Fibroblast of skin of abdomen (primary cell): ENCODE results near the gene FKBP1A.
"Not testable (repeated sequence)": the region's sequence is repeated elsewhere in the genome, so short reads cannot be mapped to it uniquely, and the experiment has no call there.

ENCODE experiments used
- DNase-seq: peaks from one replicate; pipeline ENCODE4 v3.0.0-alpha.2; 2013

Gene FKBP1A

DNA sequence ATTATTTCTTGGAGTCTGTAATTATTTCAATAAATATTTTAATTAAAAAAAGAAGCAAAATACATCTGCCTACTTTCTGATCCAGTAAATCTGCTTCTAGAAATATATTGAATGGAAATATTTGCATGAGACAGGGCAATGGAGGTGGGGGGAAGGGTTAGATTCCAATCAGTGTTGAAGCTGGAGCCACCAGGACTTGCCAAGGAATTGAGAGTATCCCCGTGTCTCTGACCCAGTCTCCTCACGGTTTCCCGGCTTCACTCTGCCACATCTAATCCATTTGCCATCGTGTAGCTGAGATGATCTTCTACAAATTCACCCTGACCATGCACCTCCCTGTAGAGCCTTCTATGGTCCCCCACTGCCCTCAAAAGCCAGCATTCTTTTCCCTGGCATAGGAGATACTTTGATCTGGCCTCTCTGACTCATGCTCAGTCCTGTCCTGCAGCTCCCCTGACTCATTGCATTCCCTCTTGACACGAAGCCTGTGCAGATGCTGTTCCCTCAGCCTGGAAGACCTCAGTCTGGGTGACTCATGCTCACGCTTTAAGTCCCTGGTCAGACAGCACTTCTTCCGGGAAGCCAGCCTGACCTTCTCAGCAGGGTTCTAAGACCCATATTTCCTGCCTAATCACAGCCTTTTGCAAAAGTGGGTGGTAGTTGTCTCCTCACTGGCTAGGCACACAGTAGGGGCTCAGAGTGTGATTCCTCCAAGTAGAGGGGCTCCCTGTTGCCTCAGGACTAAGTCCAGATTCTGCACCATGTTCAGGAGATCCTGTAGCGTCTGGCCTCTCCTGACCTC lies 23.0 kb upstream of the FKBP1A start:
- DNase-seq, result peak; percentile 86

DNA sequence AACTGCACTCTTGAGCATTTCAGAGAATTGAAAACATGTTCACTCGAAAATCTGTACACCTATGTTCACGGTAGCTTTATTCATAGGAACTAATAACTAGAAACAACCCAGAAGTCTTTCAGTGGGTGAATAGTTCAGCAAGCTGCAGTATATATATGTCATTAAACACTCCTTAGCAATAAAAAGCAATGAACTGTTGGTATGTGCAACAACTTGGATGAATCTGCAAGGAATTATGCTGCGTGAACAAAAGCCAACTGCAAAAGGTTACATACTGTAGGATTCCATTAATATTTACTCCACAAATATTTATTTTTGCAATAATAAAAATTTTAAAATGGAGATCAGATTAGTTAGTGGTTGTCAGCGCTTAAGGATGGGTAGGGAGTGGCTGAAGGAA lies 22.1 kb upstream of the FKBP1A start:
- no peak for DNase-seq

GRCh38 chr20:1405801-1406200 lies 12.9 kb upstream of the FKBP1A start:
- no peak for DNase-seq

- no peak for DNase-seq
Measured at GRCh38 chr20:1403624-1404023, 10.8 kb upstream of the FKBP1A start.

DNA sequence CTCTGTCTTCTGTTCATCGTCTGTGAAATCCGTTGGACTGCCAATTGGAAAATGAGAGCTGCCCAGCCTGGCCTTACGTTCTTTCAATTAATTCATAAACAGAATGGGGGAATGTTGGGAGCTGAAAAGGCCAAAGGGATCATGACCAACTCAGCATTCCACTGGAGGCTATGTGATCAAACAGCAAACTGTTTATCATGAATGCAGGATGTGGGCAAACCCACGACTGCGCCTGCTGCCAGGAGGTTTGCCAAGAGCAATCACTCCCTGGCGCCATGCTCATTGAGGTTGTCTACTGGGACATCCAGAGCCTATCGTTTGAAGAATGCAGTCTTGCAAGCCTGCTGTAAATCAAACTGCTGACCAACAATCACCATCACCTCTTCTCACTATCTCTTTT lies 9.3 kb upstream of the FKBP1A start:
- DNase-seq, result peak; percentile 38

GRCh38 chr20:1401451-1401907 lies 8.6 kb upstream of the FKBP1A start:
- no peak for DNase-seq

DNA sequence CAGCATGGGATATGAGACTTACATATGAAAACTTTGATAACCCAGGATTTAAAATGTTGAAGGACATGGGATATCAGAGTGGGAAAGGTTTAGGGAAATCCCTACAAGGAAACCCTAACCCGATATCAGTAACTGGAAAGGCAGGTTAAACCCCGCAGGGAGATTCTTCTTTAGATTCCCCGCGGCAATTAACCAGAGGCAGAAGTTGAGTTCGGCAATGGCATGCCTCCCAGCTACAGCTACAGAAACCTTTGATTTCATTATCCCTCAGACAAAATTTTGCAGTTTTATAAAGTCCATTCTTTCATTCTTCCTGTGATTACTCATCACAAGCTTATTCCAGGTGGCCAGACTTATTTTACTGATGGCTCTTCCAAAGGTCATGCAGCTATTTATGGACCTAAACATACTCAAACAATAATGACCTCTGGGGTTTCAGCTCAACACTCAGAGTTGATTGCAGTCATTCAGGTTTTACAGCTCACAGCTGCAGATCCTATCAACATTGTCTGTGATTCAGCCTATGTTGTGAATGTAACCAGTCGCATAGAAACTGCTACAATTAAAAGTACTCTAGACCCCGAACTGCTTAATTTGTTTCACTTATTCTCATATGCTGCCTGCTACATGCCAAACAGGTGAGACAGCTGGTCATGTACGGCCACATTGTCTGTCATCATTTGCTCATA lies 7.0 kb upstream of the FKBP1A start:
- not testable (repeated sequence) for DNase-seq

DNA sequence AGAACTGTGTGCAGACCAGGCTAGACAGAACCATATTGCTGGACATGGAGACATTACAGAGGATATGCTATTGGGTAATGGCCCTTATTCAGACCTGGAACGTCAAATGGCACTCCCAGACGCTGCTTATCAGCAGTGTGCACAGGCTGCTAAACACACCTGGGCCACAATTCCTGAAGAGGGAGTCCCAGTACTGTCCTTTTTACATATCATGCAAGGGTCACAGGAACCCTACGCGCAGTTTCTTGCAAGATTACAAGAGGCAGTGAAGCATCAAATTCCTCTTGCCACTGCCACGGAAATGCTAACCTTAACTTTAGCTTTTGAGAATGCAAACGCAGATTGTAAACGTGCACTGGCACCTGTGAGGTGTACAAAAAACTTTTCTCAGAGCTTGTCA lies 5.3 kb upstream of the FKBP1A start:
- not testable (repeated sequence) for DNase-seq

DNA sequence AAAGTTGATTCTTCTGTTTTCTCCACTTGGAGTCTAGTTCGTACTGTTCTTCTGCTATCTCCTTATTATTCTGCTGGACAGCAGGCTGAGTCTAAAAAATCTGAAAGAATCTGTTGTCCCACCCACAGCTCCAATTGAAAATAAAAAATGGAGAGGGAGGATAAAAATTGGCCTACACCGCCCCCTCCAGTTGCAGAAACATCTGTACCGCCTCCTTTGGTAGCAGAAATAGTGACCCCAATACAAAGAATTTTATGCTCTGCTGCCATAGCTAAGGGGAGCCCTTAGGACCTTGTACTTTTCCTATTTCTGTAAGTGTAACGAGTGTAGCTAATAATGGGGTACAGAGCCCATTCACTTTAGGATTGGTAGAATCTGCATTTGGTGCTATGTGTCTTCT lies 4.9 kb upstream of the FKBP1A start:
- DNase-seq, result no peak

DNA sequence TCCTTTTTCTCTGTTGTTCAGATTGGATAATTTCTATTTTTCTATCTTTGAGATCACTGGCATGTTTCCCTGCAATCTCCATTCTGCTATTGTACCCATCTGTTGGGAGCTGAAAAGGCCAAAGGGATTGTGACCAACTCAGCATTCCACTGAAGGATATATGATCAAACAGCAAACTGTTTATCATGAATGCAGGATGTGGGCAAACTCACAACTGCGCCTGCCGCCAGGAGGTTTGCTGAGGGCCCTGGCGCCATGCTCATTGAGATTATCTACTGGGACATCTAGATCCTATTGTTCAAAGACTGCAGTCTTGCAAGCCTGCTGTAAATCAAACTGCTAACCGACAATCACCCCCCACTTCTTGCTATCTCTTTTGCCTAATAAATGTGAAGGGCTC lies 3.8 kb upstream of the FKBP1A start:
- DNase-seq, result no peak

DNA sequence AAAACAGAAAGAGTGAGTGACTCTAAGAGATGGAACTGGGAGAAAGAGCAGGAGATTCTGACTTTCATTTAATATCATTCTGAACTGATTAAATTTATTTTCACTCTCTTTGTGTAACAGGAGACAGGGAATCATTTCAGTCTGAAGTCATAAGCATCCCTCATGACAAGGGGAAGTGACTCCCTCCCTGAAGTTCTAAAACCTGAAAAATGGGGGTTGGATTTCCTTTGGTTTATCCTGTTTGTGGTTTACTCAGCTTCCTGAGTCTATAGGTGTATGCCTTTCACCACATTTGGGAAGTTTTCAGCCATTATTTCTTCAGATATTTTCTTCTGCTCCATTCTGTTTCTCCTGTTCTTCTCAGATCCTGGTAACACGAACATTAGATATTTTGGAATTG lies 3.4 kb upstream of the FKBP1A start:
- no peak for DNase-seq

DNA sequence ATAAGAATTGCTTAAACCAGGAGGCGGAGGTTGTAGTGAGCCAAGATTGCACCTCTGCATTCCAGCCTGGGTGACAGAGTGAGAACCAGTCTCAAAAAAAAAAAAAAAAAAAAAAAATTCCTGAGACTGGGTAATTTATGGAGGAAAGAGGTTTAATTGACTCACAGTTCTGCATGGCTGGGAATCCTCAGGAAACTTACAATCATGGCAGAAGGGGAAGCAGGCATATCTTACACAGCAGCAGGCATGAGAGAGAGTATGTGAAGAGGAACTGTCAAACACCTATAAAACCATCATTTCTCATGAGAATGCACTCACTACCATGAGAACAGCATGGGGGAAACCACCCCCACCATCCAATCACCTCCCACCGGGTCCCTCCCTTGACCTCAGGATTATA lies 1.8 kb upstream of the FKBP1A start:
- no peak for DNase-seq

- DNase-seq, result no peak
Measured at GRCh38 chr20:1393507-1393882, 641 bp upstream of the FKBP1A start.

- no peak for DNase-seq
Measured at GRCh38 chr20:1392443-1392692, 486 bp downstream of the FKBP1A start.

GRCh38 chr20:1391640-1392442 lies 1.0 kb downstream of the FKBP1A start:
- peak; percentile 38 for DNase-seq

- DNase-seq, result no peak
Measured at GRCh38 chr20:1390581-1391403, 2.1 kb downstream of the FKBP1A start.

GRCh38 chr20:1389703-1390580 lies 2.9 kb downstream of the FKBP1A start:
- no peak for DNase-seq

- no peak for DNase-seq
Measured at GRCh38 chr20:1388741-1389483, 3.9 kb downstream of the FKBP1A start.

DNA sequence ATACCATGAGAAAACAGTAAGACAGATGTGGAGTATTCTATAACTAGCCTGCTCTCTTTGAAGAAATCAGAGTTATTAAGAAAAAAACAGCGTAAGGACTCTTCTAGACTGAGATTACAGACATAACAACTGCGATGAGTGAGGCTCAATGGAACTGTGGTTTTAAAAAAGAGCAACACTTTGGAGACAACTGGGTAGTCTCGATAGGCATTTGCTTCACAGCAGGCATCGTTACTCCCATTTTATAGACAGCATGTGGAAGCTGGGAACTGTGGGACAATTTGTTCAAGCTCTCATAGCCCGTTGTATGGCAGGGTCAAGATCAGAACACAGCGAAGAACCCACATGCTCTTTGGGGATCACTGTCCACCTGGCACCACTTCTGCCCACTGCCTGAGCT lies 4.6 kb downstream of the FKBP1A start:
- DNase-seq, result no peak

DNA sequence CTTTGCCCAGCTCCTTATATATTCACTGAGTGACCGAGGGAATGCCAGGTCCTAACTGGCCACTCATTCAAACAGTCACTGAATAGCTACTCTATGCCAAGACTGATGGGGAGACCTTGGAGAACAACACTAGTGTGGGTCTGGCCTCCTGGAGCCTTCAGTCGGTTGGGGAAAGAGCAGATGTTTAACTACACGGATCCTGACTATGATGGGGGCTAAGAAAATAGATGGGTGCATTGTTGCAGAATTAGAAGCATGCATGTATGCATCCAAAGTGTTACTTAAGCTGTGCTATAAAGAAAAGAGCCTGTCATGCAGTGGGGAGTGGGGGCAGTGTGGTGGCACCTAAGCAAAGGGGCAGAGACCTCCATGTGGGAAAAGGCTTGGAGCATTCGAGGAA lies 6.5 kb downstream of the FKBP1A start:
- no peak for DNase-seq
